ENCODE data around the gene TEAD1.

Gene TEAD1

GRCh38 chr11:12840871-12841660, 166.8 kb downstream of the TEAD1 start:
- H3K9me3 Mint-ChIP-seq = no peaks in the 10 kb centered on the region
- H3K36me3 Mint-ChIP-seq (ENCODE audit: low read depth) = no peaks in the 10 kb centered on the region
- H3K27me3 Mint-ChIP-seq (ENCODE audit: low read depth) = peaks cover 16% of the 10 kb centered on the region
- H3K27ac Mint-ChIP-seq = no peak overlapping the region
- no peak overlapping the region for H3K4me3 Mint-ChIP-seq
- peaks cover 16% of the 10 kb centered on the region for H3K4me1 Mint-ChIP-seq (ENCODE audit: low read depth)

GRCh38 chr11:12841946-12842630, 167.9 kb downstream of the TEAD1 start:
- H3K27me3 Mint-ChIP-seq (ENCODE audit: low read depth) = peaks cover 16% of the 10 kb centered on the region
- no peaks in the 10 kb centered on the region for H3K9me3 Mint-ChIP-seq
- no peak overlapping the region for H3K27ac Mint-ChIP-seq
- H3K36me3 Mint-ChIP-seq (ENCODE audit: low read depth) = no peaks in the 10 kb centered on the region
- peaks cover 16% of the 10 kb centered on the region for H3K4me1 Mint-ChIP-seq (ENCODE audit: low read depth)
- H3K4me3 Mint-ChIP-seq = no peak overlapping the region

- Mint-ChIP-seq H3K27ac (no peak overlapping the region), H3K4me1 (ENCODE audit: low read depth) (peaks cover 16% of the 10 kb centered on the region)
These were observed 168.9 kb downstream of the TEAD1 start for GRCh38 chr11:12842933-12843636.

GRCh38 chr11:12845163-12845562, 170.9 kb downstream of the TEAD1 start:
- Mint-ChIP-seq H3K4me1 (ENCODE audit: low read depth) (peaks cover 10% of the 10 kb centered on the region), H3K4me3 (no peak overlapping the region), H3K9me3 (no peaks in the 10 kb centered on the region), H3K27ac (no peak overlapping the region), H3K36me3 (ENCODE audit: low read depth) (no peaks in the 10 kb centered on the region), H3K27me3 (ENCODE audit: low read depth) (peaks cover 16% of the 10 kb centered on the region)

More at GRCh38 chr11:12842933-12843636, 168.9 kb downstream of the TEAD1 start:
- peaks cover 13% of the 10 kb centered on the region for H3K27me3 Mint-ChIP-seq (ENCODE audit: low read depth)
- no peak overlapping the region for H3K4me3 Mint-ChIP-seq
- H3K9me3 Mint-ChIP-seq = no peaks in the 10 kb centered on the region
- H3K36me3 Mint-ChIP-seq (ENCODE audit: low read depth) = no peaks in the 10 kb centered on the region

GRCh38 chr11:12845739-12846358, 171.6 kb downstream of the TEAD1 start:
- Mint-ChIP-seq H3K9me3 (no peaks in the 10 kb centered on the region), H3K27ac (no peak overlapping the region), H3K4me3 (no peak overlapping the region), H3K27me3 (ENCODE audit: low read depth) (peaks cover 16% of the 10 kb centered on the region), H3K36me3 (ENCODE audit: low read depth) (no peaks in the 10 kb centered on the region), H3K4me1 (ENCODE audit: low read depth) (peaks cover 10% of the 10 kb centered on the region)

GRCh38 chr11:12846786-12847615, 172.8 kb downstream of the TEAD1 start:
- Mint-ChIP-seq H3K27me3 (ENCODE audit: low read depth) (peaks cover 12% of the 10 kb centered on the region), H3K9me3 (no peaks in the 10 kb centered on the region), H3K4me3 (no peak overlapping the region), H3K4me1 (ENCODE audit: low read depth) (peaks cover 12% of the 10 kb centered on the region), H3K27ac (no peak overlapping the region), H3K36me3 (ENCODE audit: low read depth) (no peaks in the 10 kb centered on the region)

GRCh38 chr11:12848413-12848812, 174.2 kb downstream of the TEAD1 start:
- Mint-ChIP-seq H3K27ac (no peak overlapping the region), H3K4me1 (ENCODE audit: low read depth) (peaks cover 5% of the 10 kb centered on the region), H3K36me3 (ENCODE audit: low read depth) (no peaks in the 10 kb centered on the region), H3K27me3 (ENCODE audit: low read depth) (peaks cover 11% of the 10 kb centered on the region), H3K9me3 (no peaks in the 10 kb centered on the region), H3K4me3 (no peak overlapping the region)

GRCh38 chr11:12853325-12853651, 179.1 kb downstream of the TEAD1 start:
- H3K4me1 Mint-ChIP-seq (ENCODE audit: low read depth) = peaks cover 5% of the 10 kb centered on the region
- no peak overlapping the region for H3K4me3 Mint-ChIP-seq
- no peaks in the 10 kb centered on the region for H3K9me3 Mint-ChIP-seq
- no peaks in the 10 kb centered on the region for H3K36me3 Mint-ChIP-seq (ENCODE audit: low read depth)
- H3K27me3 Mint-ChIP-seq (ENCODE audit: low read depth) = peaks cover 14% of the 10 kb centered on the region
- no peak overlapping the region for H3K27ac Mint-ChIP-seq

GRCh38 chr11:12853652-12854296, 179.6 kb downstream of the TEAD1 start:
- no peak overlapping the region for H3K27ac Mint-ChIP-seq
- no peaks in the 10 kb centered on the region for H3K36me3 Mint-ChIP-seq (ENCODE audit: low read depth)
- H3K27me3 Mint-ChIP-seq (ENCODE audit: low read depth) = peaks cover 14% of the 10 kb centered on the region
- no peaks in the 10 kb centered on the region for H3K9me3 Mint-ChIP-seq
- H3K4me3 Mint-ChIP-seq = no peak overlapping the region
- peaks cover 5% of the 10 kb centered on the region for H3K4me1 Mint-ChIP-seq (ENCODE audit: low read depth)

GRCh38 chr11:12854297-12854661, 180.1 kb downstream of the TEAD1 start:
- no peak overlapping the region for H3K27ac Mint-ChIP-seq
- peaks cover 17% of the 10 kb centered on the region for H3K27me3 Mint-ChIP-seq (ENCODE audit: low read depth)
- H3K4me1 Mint-ChIP-seq (ENCODE audit: low read depth) = peaks cover 5% of the 10 kb centered on the region
- no peaks in the 10 kb centered on the region for H3K36me3 Mint-ChIP-seq (ENCODE audit: low read depth)
- H3K9me3 Mint-ChIP-seq = no peaks in the 10 kb centered on the region
- H3K4me3 Mint-ChIP-seq = no peak overlapping the region

GRCh38 chr11:12854829-12855228, 180.6 kb downstream of the TEAD1 start:
- Mint-ChIP-seq H3K9me3 (no peaks in the 10 kb centered on the region), H3K27ac (no peak overlapping the region), H3K4me3 (no peak overlapping the region), H3K4me1 (ENCODE audit: low read depth) (peaks cover 5% of the 10 kb centered on the region), H3K27me3 (ENCODE audit: low read depth) (peaks cover 17% of the 10 kb centered on the region), H3K36me3 (ENCODE audit: low read depth) (no peaks in the 10 kb centered on the region)

GRCh38 chr11:12856338-12856737, 182.1 kb downstream of the TEAD1 start:
- H3K9me3 Mint-ChIP-seq = no peaks in the 10 kb centered on the region
- no peaks in the 10 kb centered on the region for H3K36me3 Mint-ChIP-seq (ENCODE audit: low read depth)
- peaks cover 5% of the 10 kb centered on the region for H3K4me1 Mint-ChIP-seq (ENCODE audit: low read depth)
- H3K27me3 Mint-ChIP-seq (ENCODE audit: low read depth) = peaks cover 27% of the 10 kb centered on the region
- H3K27ac Mint-ChIP-seq = no peak overlapping the region
- H3K4me3 Mint-ChIP-seq = no peak overlapping the region

GRCh38 chr11:12857572-12857971, 183.4 kb downstream of the TEAD1 start:
- Mint-ChIP-seq H3K4me3 (no peak overlapping the region), H3K36me3 (ENCODE audit: low read depth) (no peaks in the 10 kb centered on the region), H3K9me3 (no peaks in the 10 kb centered on the region), H3K27ac (no peak overlapping the region), H3K27me3 (ENCODE audit: low read depth) (peaks cover 32% of the 10 kb centered on the region), H3K4me1 (ENCODE audit: low read depth) (no peaks in the 10 kb centered on the region)

Data from T-helper 1 cell treated with Interleukin-12 subunit alpha and Interleukin-12 subunit beta and Interleukin-4 antibody, amounts not matched to agents 30 μg/mL and 1 μg/mL, for 36 hours (primary cell).